GM18858 (cell line): ENCODE results near the gene NUDT4.
"Not testable (repeated sequence)": the region's sequence is repeated elsewhere in the genome, so short reads cannot be mapped to it uniquely, and the experiment has no call there.

Experiments
- ATAC-seq: cut with Tn5 transposase; IDR thresholded peaks from one replicate; pipeline ENCODE4 v1.9.1; 2021; ENCODE audit not compliant: unreplicated experiment

Gene NUDT4

DNA sequence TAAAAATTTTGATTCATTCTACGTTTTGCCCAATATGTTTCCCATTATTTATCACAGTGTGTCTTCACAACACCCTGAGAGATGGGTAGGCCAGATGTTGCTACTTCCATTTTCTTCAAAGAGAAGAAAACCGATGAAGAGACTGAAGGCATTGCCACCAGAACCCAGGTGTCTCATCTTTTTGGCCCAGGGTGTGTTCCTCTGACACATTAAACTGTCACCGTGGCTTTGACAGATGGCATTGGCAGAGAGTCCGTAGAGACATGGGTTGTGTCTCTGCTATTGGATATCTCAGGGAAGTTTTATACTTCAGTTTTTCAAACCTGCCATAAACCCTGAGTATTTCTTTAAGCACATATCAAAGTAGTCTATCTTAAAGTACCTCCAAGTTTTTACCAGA, 11.3 kb upstream of the NUDT4 start:
- ATAC-seq: no peak

DNA sequence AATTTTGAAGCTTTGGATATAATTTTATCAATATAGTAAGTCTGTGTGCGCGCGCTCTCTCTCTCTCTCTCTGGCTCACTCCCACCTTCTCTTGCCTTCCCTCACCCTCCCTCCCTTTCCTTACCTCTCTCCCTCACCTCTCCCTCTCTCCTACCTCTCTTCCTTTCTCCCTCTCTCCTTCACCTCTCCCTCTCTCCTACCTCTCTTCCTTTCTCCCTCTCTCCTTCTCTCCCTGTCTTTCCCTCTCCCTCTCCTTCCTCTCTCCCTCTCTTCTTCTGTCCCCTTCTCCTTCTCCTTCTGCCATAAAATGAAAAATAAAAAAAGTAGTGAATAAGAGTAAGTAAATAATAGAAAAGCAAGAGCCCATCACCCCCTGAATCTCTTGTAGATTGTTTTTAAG, 9.0 kb upstream of the NUDT4 start:
- ATAC-seq: no peak

DNA sequence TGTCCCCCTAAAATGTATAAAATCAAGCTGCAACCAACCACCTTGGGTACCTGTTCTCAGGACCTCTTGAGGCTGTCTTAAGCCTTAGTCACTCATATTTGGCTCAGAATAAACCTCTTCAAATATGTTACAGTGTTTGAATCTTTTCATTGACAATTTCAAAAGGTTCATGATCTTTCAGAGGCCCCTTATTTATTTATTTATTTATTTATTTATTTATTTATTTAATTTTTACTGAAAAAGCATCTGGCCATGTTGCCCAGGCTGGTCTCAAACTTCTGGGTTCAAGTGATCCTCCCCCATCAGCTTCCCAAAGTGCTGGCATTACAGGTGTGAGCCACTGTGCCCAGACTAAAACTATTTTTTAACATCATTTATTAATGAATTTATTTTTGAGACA, 8.2 kb upstream of the NUDT4 start:
- ATAC-seq: no peak

DNA sequence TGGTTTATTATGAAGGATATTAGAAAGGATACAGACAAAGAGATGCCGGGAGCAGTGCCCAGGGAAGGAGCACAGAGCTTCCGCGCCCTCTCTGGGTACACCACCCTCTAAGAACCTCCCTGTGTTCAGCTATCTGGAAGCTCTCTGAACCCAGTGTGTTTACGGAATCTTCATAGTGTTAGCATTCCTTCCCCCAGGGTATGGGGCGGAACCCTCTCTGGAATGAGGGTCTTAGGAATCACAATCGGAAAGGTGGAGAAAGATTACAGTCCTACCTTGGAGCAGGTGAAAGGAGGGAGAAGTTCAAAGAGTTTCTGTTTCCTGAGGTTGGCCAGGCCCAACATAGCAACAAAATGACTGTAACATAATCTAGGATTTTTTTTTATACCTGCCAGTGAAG, 6.8 kb upstream of the NUDT4 start:
- ATAC-seq: no peak

DNA sequence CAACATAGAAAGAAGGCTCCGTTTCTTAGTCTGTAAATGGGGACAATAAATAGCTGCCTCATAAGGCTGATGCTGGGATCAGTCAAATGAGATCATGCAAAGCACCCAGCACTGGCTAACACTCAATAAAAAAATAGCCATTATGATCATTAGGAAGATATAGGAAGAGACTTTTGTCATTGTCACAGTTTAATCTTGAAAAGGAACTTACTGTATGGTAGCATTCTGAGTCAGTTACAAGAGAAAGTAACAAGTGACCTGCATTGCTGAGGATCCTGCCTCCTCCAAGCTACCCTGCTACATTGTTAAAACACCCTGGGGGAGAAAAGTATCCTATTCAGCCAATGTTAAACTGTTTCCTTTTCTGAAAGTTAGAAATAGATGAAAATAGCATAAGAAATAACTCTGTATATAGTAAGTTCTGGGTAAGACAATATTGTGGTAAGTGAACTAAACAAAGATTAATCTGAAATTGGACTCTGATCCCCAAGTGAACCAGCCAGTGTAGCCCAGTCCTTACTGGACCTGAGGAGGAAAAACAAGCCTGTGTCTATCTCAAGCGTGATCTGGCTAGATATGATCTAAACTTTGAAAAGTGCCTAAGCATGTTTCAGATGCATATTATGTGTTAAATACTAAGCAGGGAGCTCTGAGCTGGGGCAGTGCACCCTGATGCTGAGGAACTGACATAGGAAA, 3.6 kb upstream of the NUDT4 start:
- ATAC-seq: peak; percentile 26

DNA sequence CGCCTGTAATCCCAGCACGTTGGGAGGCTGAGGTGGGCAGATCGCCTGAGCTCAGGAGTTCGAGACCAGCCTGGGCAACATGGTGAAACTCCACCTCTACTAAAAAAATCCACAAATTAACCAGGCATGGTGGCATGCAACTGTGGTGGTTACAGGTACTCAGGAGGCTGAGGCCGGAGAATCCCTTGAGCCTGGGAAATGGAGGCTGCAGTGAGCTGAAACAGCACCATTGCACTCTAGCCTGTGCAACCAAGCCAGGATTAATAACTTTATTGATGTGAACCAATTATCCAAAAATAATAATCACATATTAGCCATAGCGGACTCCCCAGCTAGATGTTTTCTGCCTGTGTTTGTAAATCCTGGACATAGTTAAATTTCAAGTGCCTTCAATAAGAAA, 1.8 kb upstream of the NUDT4 start:
- ATAC-seq: no peak

DNA sequence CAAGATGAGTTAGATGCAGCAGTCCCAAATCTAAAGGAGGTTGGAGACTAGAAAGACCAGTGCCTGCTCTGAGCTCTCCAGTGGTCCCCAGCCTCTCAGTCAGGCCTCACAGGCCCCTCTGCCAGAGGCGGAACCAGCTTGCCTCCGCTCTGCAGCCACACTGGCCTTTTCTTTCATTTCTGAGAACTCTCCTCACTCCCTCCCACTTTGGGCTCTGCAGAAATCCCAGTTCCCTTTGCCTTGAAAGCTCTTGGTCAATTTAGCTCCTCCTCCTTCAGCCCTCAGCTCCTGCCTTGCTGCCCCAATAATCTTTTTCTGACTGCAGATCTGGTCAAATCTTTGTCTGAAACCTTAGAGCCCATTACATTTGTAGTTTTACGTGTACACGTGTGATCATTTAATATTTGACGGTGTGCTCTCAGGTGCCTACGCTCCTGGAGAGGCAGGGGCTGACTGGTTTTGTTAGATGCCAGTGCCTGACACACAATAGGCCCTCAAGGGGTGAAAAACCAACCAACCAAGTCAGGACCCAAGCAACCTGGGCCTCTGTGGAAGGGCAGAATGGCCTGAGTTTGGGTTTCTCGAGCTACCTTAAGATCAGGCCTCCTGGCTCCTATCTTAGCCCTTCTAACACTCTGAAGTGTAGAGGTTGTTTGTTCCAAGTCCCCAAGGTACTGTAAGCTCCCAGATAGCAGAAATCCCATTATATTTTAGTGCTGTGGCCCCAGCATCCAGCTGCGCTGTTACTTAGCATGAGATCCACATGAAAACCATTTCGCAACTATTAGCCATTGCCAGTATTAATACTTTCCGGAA, 1.1 kb upstream of the NUDT4 start:
- no peak for ATAC-seq

DNA sequence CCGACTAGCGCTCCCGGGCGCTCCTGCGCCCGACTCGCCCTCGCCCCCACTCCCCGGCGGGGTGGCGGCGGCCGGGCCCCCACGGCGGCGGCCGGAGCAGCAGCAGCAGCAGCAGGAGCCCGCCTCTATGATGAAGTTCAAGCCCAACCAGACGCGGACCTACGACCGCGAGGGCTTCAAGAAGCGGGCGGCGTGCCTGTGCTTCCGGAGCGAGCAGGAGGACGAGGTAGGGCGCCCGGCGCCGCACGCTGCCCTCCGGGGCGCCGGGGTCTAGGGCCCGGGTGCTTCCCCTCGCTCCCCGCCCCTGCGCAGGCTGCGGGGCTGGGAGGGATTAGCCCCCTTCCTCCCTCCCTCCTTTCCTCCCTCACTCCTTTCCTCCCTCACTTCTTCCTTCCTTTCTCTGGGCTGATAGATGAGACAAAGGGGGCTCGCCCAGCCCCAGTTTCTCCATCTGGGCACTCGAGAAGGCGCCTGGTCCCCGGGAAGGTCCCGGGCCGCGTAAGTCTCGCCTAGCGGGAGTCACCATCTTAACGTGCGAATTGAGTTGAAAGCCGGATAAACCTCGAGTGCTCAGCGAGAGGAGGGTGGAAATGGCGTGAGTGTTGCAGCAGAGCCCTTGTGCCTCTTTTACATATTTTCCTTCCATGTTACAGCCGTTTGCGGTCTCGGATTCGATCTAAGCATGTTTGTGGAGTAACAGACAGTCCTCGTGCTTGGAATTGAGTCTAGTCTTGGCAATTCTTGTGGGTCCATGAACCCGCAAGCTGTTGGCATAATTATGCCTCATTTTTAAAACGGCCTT, 672 bp downstream of the NUDT4 start:
- ATAC-seq: peak; percentile 18

DNA sequence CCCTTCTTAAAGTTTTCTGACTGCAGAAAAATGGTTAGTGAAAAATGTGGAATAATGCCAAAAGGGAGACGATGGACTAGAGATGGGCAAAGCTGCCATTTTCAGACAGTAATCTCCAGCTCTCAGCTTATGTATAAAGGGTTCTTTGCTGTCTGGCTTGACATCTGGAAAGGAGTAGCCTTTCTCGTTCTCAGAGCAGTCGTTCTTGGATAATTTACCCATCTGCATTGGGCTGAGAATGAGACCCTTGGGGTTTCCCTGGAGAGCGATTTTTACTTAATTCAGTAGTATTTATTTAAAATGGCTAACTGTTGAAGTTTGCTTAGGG, 1.2 kb downstream of the NUDT4 start:
- ATAC-seq: no peak

DNA sequence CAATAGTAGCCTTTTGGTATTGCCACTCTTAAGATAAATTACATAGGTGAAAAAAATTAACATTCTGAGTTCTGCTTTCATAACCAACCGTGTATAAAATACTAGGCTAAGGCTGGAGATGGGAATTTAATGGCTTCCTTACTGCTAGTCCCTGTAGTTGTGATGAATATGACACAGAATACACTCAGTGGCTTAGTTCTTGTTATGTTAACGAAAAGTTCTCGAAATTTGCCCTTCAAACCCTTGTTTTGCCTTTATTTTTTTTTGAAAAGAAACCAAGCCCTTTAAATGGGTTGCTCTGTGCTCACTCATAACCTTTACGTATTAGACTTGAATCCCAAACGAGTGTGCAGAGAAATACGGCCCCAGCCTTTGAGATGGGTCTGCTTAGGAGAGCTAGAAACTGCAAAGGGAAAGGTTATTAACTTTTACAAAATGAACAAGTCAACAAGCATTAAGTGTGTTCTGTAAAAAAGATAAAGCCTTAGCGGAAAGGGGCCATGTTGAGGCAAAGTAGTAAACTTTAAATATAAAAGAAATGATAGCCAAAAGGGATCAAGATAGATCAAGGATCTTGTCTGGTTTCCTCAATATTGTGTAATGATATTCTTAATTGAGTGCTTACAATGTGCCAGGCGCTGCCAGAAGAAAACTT, 1.7 kb downstream of the NUDT4 start:
- ATAC-seq: no peak

DNA sequence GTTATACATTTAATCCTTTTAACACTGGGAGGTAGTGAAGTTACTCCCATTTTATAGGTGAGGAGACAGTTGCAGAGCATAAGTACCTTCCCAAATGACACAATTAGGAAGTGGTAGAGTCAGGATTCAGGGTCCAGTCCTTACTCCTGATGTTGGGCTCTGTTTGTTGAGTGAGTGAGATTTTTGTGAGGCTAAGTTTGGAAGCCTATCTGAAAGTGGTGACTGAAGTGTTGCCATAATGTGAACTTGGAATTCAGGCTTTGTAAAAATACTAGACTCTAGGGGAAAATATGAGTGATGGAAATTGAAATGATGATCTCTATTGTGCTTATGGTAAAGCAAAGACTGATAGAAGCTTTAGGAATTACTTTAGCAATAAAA, 2.2 kb downstream of the NUDT4 start:
- no peak for ATAC-seq

DNA sequence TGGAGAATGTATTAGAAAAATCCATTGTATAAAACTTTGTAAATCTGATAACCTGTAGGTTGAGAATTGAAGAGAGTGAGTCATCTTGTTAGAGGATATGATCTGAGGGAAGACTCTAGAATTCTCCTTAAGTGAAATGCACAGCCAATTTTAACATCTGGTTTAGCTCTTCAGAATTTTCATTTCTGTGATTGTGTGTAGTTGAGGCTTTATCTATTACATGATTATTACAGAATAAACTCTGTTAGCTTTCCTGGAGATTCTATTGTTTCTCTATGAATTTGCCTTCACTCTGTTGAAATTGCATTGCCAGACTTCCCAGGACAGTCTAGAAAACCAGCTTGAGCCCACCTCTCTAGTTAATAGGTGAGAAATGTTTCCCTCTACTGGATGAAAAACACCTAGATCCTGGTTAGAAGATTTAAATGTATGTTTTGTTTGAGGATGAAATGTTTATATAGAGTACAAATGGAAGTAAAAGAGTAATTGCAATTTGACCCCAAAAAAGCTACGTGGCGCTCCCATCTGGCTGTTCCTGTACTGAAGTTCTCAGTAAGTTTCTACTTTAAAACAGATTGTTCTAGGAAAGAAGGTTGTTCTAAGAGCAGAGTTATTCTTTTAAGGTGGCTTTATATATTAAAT, 2.9 kb downstream of the NUDT4 start:
- no peak for ATAC-seq

DNA sequence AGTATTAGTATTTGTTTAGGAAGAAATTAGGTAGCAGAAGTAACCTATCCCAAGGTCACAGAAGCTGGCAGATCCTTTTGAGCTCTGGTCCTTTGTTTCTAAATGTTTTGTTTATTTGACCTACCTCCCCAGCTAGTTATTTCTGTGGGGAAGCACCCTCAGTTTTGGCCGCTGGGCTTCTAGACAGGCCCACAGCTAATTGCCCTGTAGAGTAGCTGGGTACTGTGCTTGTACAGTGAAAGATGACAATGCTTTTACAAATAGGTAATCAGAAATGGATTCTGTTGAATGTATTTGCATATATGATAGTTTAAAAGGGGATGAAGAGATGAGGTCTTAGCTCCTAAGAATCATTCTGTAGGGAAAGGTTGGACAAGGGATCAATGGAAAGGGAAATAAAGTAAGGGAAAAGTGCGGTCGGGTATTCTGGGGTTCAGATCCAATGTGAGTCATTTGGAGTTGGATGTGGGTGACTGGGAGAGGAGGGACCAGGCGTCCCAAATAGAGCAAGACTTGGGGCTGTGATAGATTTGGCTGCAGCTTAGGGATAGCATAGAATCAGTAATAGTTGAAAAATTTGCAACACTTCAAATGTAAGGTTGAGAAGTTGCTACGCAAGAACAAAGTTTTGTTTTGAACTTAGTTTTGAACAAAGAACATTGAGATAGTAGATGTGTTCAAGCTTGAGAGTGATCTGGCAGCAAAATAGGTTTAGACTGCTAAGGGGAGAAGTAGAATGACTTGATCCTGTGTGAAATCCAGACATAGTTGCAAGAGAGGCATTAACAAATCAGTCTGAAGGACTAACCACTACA, 3.6 kb downstream of the NUDT4 start:
- ATAC-seq: no peak

DNA sequence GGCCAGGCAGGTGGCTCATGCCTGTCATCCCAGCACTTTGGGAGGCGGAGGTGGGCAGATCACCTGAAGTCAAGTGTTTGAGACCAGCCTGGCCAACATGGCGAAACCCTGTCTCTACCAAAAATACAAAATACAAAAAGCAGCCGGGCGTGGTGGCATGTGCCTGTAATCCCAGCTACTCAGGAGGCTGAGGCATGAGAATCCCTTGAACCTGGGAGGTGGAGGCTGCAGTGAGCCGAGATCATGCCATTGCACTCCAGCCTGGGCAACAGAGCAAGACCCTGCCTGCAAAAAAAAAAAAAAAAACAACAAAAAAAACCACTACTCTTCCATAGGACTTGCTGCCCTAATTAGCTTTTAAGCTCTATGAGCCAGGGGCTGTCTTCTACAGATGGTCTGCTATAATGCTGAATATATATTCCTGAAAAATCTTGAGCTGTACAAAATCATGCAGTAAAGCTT, 4.3 kb downstream of the NUDT4 start:
- ATAC-seq: not testable (repeated sequence)

DNA sequence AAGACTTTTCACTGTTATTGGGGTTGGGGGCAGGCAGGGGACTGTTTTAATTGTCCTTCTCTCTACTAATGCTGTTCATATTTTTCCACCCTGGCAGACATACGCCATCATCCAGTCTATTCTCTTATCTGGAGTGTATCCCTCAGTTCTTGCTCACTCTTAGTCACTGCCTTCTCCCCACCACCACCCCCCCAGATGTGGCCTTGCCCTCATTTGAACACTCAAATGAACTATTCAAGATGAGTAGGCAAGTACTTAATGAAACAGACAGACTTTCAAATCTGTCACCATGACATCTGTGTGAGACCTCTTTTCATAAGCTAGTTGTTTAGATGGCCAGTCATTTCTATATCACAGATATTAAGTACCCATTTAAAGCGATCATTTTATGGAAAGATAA, 10.1 kb downstream of the NUDT4 start:
- no peak for ATAC-seq

DNA sequence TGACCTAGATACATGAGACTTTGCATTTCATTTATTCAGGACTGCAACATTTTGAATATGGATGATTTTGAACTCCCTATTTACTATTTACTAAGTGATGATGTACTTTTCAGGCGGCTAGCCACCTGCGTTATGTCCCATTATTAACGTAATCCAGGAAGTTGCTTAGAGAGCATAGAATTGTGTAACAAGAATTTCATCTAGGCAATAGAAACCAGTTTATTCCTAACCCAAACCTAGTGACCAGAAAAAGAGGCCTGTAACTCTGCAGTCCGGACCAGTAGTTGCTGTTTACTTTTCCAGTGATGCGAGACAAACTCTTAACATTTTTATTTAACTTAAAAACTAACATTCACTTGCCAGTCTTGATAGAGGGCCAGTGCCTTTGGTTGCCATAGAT, 12.3 kb downstream of the NUDT4 start:
- no peak for ATAC-seq

DNA sequence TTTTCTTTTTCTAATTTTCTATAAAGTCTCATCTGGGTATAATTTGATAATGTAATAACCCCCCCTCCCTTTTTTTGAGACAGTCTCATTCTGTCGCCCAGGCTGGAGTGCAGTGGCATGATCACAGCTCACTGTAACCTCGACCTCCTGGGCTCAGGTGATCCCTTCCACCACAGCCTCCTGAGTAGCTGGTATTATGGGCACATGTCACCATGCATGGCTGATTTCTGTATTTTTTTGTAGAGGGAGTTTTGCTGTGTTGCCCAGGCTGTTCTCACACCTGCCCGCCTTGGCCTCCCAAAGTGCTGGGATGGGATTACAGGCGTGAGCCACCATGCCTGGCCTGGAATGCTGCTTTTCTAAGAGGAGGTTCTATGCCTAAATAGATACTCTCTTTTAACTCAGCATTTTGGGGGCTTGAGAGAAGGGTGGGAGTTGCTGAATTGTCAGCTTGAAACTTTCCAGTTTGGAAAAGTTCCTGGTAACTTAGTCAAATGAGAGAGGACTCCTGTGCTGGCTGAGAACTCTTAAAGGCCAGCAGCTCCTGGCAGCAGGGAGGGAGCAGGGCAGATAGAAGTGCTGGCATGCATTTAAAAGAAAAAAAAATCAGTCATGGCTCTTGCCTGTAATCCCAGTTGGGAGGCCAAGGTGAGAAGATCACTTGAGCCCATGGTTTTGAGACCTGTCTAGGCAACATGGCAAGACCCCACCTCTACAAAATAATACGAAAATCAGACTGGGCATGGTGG, 13.0 kb downstream of the NUDT4 start:
- no peak for ATAC-seq

DNA sequence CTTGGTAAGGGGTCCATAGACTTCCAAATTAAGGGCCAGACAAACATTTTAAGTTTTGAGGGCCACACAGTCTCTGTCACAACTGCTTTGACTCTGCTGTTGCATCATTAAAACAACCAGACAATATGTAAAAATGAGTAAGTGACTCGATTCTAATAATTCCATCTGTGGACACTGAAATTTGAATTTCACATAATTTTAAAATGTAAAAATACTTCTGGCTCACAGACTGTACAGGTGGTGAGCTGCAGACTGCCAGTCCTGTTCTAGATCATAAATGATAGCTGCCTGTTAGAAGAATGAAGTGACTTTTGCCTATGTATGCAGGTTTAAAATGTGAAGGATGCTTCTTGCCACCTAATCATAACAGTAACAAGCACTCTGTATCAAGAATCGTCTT, 15.7 kb downstream of the NUDT4 start:
- ATAC-seq: no peak

DNA sequence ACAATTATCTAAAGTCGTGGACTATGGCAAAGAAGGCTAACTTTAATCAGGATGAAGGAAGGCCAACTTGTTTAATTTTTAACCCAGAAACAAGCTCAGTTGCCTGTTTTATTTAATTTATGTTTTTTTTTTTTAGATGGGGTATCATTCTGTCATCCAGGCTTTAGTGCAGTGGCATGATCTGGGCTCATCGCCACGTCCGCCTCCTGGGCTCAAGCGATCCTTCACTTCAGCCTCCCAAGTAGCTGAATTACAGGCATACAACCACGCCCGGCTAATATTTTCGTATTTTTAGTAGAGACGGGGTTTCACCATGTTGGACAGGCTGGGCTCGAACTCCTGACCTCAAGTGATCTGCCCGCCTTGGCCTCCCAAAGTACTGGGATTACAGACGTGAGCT, 19.7 kb downstream of the NUDT4 start:
- no peak for ATAC-seq
